Muscle layer of colon (tissue), 2 donors: ENCODE measurements around the gene OBSL1.

ENCODE experiments used
- H3K27ac ChIP-seq: one replicate; pipeline ENCODE4 v1.7.0; 2013; ENCODE audit warnings: low read depth, mild to moderate bottlenecking, low read length, moderate library complexity
- H3K27me3 ChIP-seq, 2 donors: one replicate each; pipeline ENCODE4 v1.7.0; 2013; ENCODE audit warnings: low read length in 2 of 2, mild to moderate bottlenecking in 2 of 2; ENCODE audit not compliant: insufficient read depth in 2 of 2, control insufficient read depth in 1 of 2
- H3K36me3 ChIP-seq: one replicate; pipeline ENCODE4 v1.7.0; 2013; ENCODE audit warnings: mild to moderate bottlenecking, low read length; ENCODE audit not compliant: insufficient read depth
- H3K4me1 ChIP-seq: one replicate; pipeline ENCODE4 v1.7.0; 2013; ENCODE audit warnings: mild to moderate bottlenecking, low read length; ENCODE audit not compliant: insufficient read depth
- H3K4me3 ChIP-seq, 2 donors: one replicate each; pipeline ENCODE4 v1.7.0; 2013; ENCODE audit warnings: low read length in 2 of 2, low read depth in 1 of 2, mild to moderate bottlenecking in 1 of 2, moderate library complexity in 1 of 2
- H3K9ac ChIP-seq: one replicate; pipeline ENCODE4 v1.7.0; 2013; ENCODE audit warnings: low read length
- H3K9me3 ChIP-seq: one replicate; pipeline ENCODE4 v1.7.0; 2013; ENCODE audit warnings: mild to moderate bottlenecking, low read length
- donor health status: abdominal sarcoma.
- donor health status: Adenocarcinoma of cecum.

The OBSL1 gene

GRCh38 chr2:219554350-219554749 is 17.0 kb downstream of the OBSL1 start:
- peaks cover 14% of the 10 kb centered on the region for H3K4me1 ChIP-seq
- no peaks in the 10 kb centered on the region for H3K9me3 ChIP-seq
- H3K4me3 ChIP-seq = no peak overlapping the region
- H3K36me3 ChIP-seq = no peaks in the 10 kb centered on the region
- no peak overlapping the region for H3K9ac ChIP-seq
- no peak overlapping the region for H3K27ac ChIP-seq
- H3K27me3 ChIP-seq = peaks cover 9% of the 10 kb centered on the region in 2 donors

GRCh38 chr2:219553463-219553963 is 17.8 kb downstream of the OBSL1 start:
- peak overlapping the region in 1 of 2 donors; percentile 47 for H3K4me3 ChIP-seq
- H3K27me3 ChIP-seq = peaks cover 9% of the 10 kb centered on the region in 2 donors
- H3K9me3 ChIP-seq = no peaks in the 10 kb centered on the region
- H3K36me3 ChIP-seq = no peaks in the 10 kb centered on the region
- H3K27ac ChIP-seq = no peak overlapping the region
- no peak overlapping the region for H3K9ac ChIP-seq
- H3K4me1 ChIP-seq = peaks cover 14% of the 10 kb centered on the region

GRCh38 chr2:219553168-219553417 is 18.2 kb downstream of the OBSL1 start:
- Histone ChIP-seq H3K4me1 (peaks cover 14% of the 10 kb centered on the region), H3K27ac (no peak overlapping the region), H3K4me3 (peak overlapping the region; percentile 38 to 47), H3K27me3 (peaks cover 9% of the 10 kb centered on the region in 2 donors), H3K9me3 (no peaks in the 10 kb centered on the region), H3K9ac (no peak overlapping the region), H3K36me3 (no peaks in the 10 kb centered on the region)

- no peaks in the 10 kb centered on the region for H3K36me3 ChIP-seq
- peaks cover 9% of the 10 kb centered on the region in 2 donors for H3K27me3 ChIP-seq
- H3K27ac ChIP-seq = no peak overlapping the region
- no peaks in the 10 kb centered on the region for H3K9me3 ChIP-seq
- H3K4me1 ChIP-seq = peaks cover 14% of the 10 kb centered on the region
- H3K4me3 ChIP-seq = peak overlapping the region; percentile 38 to 47
- H3K9ac ChIP-seq = no peak overlapping the region
Observed at GRCh38 chr2:219552382-219553167, 18.8 kb downstream of the OBSL1 start.

- H3K27ac ChIP-seq = no peak overlapping the region
- peaks cover 14% of the 10 kb centered on the region for H3K4me1 ChIP-seq
- no peaks in the 10 kb centered on the region for H3K36me3 ChIP-seq
- H3K4me3 ChIP-seq = peak overlapping the region; percentile 38 to 47
- no peak overlapping the region for H3K9ac ChIP-seq
- H3K27me3 ChIP-seq = peaks cover 9% of the 10 kb centered on the region in 2 donors
- H3K9me3 ChIP-seq = no peaks in the 10 kb centered on the region
Observed at GRCh38 chr2:219551441-219552381, 19.6 kb downstream of the OBSL1 start.

GRCh38 chr2:219549619-219550018 is 21.7 kb downstream of the OBSL1 start:
- H3K4me3 ChIP-seq = no peak overlapping the region
- H3K9me3 ChIP-seq = no peaks in the 10 kb centered on the region
- H3K27me3 ChIP-seq = peaks cover 9% of the 10 kb centered on the region in 2 donors
- no peak overlapping the region for H3K27ac ChIP-seq
- no peaks in the 10 kb centered on the region for H3K36me3 ChIP-seq
- peaks cover 16% of the 10 kb centered on the region for H3K4me1 ChIP-seq
- no peak overlapping the region for H3K9ac ChIP-seq

- no peaks in the 10 kb centered on the region for H3K36me3 ChIP-seq
- no peaks in the 10 kb centered on the region for H3K9me3 ChIP-seq
- no peak overlapping the region for H3K4me3 ChIP-seq
- peaks cover 9% of the 10 kb centered on the region in 2 donors for H3K27me3 ChIP-seq
- peaks cover 22% of the 10 kb centered on the region for H3K4me1 ChIP-seq
- H3K9ac ChIP-seq = no peak overlapping the region
- H3K27ac ChIP-seq = no peak overlapping the region
Observed at GRCh38 chr2:219548990-219549389, 22.3 kb downstream of the OBSL1 start.

GRCh38 chr2:219547621-219548020 is 23.7 kb downstream of the OBSL1 start:
- no peak overlapping the region for H3K4me3 ChIP-seq
- H3K9ac ChIP-seq = no peak overlapping the region
- no peaks in the 10 kb centered on the region for H3K9me3 ChIP-seq
- no peak overlapping the region for H3K27ac ChIP-seq
- H3K4me1 ChIP-seq = peaks cover 16% of the 10 kb centered on the region
- H3K27me3 ChIP-seq = peaks cover 0 to 9% of the 10 kb centered on the region in 2 donors
- no peaks in the 10 kb centered on the region for H3K36me3 ChIP-seq

GRCh38 chr2:219545943-219546352 is 25.4 kb downstream of the OBSL1 start:
- no peak overlapping the region for H3K9ac ChIP-seq
- H3K27ac ChIP-seq = no peak overlapping the region
- H3K27me3 ChIP-seq = no peaks in the 10 kb centered on the region
- H3K9me3 ChIP-seq = no peaks in the 10 kb centered on the region
- no peak overlapping the region for H3K4me3 ChIP-seq
- peaks cover 23% of the 10 kb centered on the region for H3K4me1 ChIP-seq
- peaks cover 3% of the 10 kb centered on the region for H3K36me3 ChIP-seq

- H3K27ac ChIP-seq = no peak overlapping the region
- H3K9me3 ChIP-seq = no peaks in the 10 kb centered on the region
- no peaks in the 10 kb centered on the region for H3K27me3 ChIP-seq
- no peak overlapping the region for H3K4me3 ChIP-seq
- H3K4me1 ChIP-seq = peaks cover 23% of the 10 kb centered on the region
- H3K9ac ChIP-seq = no peak overlapping the region
- peaks cover 8% of the 10 kb centered on the region for H3K36me3 ChIP-seq
Observed at GRCh38 chr2:219545295-219545942, 25.9 kb downstream of the OBSL1 start.

- H3K36me3 ChIP-seq = peaks cover 15% of the 10 kb centered on the region
- H3K9me3 ChIP-seq = no peaks in the 10 kb centered on the region
- H3K4me1 ChIP-seq = peaks cover 23% of the 10 kb centered on the region
- H3K27me3 ChIP-seq = no peaks in the 10 kb centered on the region
- H3K27ac ChIP-seq = peak overlapping the region; percentile 80
- H3K9ac ChIP-seq = no peak overlapping the region
- H3K4me3 ChIP-seq = peak overlapping the region; percentile 42 to 58
Observed at GRCh38 chr2:219544567-219544966, 26.8 kb downstream of the OBSL1 start.
